Muscle layer of duodenum (tissue), 2 donors: ENCODE data around the gene REEP6.

Experiments
- H3K27ac ChIP-seq: one replicate; pipeline ENCODE4 v1.7.0; 2013; ENCODE audit warnings: mild to moderate bottlenecking, low read length
- H3K27me3 ChIP-seq: one replicate; pipeline ENCODE4 v1.7.0; 2013; ENCODE audit warnings: low read depth, mild to moderate bottlenecking, control low read depth, low read length
- H3K36me3 ChIP-seq, 2 donors: one replicate each; pipeline ENCODE4 v1.7.0; 2013; ENCODE audit warnings: low read length in 2 of 2, control low read depth in 1 of 2, mild to moderate bottlenecking in 1 of 2; ENCODE audit not compliant: insufficient read depth in 2 of 2, control insufficient read depth in 1 of 2
- H3K4me1 ChIP-seq, 2 donors: one replicate each; pipeline ENCODE4 v1.7.0; 2013; ENCODE audit warnings: low read length in 2 of 2, mild to moderate bottlenecking in 2 of 2, control low read depth in 1 of 2, moderate library complexity in 1 of 2; ENCODE audit not compliant: insufficient read depth in 2 of 2, control insufficient read depth in 1 of 2
- H3K4me3 ChIP-seq, 2 donors: one replicate each; pipeline ENCODE4 v1.7.0; 2013; ENCODE audit warnings: low read length in 2 of 2, low read depth in 1 of 2, mild to moderate bottlenecking in 1 of 2
- H3K9me3 ChIP-seq, 2 donors: one replicate each; pipeline ENCODE4 v1.7.0; 2013; ENCODE audit warnings: low read length in 2 of 2, control low read depth in 1 of 2, mild to moderate bottlenecking in 1 of 2; ENCODE audit not compliant: control insufficient read depth in 1 of 2
- donor health status: healthy.

The REEP6 gene

GRCh38 chr19:1459479-1459878 is 31.5 kb upstream of the REEP6 start:
- H3K4me1 ChIP-seq, result peaks cover 0 to 21% of the 10 kb centered on the region in 2 donors
- H3K9me3 ChIP-seq, result no peaks in the 10 kb centered on the region
- no peak overlapping the region for H3K4me3 ChIP-seq
- peaks cover 0 to 15% of the 10 kb centered on the region in 2 donors for H3K36me3 ChIP-seq
- peaks cover 16% of the 10 kb centered on the region for H3K27me3 ChIP-seq
- H3K27ac ChIP-seq, result no peak overlapping the region

DNA sequence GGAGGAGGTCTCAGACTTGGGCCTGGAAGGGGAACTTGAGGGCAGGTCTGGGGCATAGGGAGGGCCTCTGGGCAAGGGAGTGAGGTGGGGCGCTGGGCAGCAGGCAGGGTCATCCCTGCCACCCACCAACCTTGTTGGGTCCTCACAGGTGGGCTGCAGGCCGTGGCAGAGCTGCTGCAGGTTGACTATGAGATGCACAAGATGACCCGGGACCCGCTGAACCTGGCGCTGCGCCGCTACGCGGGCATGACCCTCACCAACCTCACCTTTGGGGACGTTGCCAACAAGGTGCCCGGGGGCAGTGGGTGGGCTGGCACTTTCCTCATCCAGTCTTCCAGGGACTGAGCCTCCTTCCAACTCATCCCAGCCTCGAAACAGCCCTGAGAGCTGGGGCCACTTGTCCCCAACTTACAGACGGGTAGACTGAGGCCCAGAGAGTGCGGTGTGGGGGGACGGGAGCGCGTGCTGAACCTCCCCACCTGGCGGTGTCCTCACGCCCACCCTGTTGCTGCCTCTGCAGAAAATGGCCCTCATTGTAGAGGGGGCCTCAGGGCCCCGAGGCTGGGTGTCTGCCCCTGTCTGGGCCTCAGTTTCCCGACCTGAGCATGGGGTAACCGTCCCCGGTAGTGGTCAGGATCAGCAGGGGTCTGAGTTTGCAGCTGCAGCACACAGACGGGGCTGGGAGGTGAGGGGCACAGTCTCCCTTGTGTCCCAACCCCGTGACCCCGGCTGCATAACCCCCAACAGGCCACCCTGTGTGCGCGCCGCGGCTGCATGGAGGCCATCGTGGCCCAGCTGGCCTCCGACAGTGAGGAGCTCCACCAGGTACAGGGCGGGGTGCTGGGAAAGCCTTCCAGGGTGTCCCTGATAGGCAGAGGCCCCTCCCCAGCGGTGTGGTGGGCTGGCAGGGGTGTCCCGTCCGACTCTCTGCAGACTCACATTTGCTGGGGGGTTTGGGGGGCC is 30.7 kb upstream of the REEP6 start:
- H3K27me3 ChIP-seq, result peaks cover 16% of the 10 kb centered on the region

DNA sequence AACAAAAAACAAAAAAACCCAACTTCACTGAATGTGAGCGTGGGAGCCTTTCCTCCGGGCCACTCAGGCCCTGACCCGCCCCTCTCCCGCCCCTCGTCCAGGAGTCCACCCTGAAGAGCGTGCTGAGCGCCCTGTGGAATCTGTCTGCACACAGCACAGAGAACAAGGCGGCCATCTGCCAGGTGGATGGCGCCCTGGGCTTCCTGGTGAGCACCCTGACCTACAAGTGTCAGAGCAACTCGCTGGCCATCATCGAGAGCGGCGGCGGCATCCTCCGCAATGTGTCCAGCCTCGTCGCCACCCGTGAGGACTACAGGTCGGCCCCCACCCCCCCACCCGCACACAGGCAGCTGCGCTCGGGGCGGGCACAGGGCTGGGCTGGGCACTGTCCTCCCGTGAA is 29.1 kb upstream of the REEP6 start:
- H3K4me3 ChIP-seq, result no peak overlapping the region
- H3K4me1 ChIP-seq, result peaks cover 0 to 19% of the 10 kb centered on the region in 2 donors
- H3K9me3 ChIP-seq, result no peaks in the 10 kb centered on the region
- peaks cover 0 to 15% of the 10 kb centered on the region in 2 donors for H3K36me3 ChIP-seq
- peaks cover 12% of the 10 kb centered on the region for H3K27me3 ChIP-seq
- H3K27ac ChIP-seq, result no peak overlapping the region

More for the DNA sequence above, 30.7 kb upstream of the REEP6 start:
- H3K9me3 ChIP-seq, result no peaks in the 10 kb centered on the region
- peaks cover 0 to 19% of the 10 kb centered on the region in 2 donors for H3K4me1 ChIP-seq
- H3K4me3 ChIP-seq, result no peak overlapping the region
- no peak overlapping the region for H3K27ac ChIP-seq
- peaks cover 0 to 15% of the 10 kb centered on the region in 2 donors for H3K36me3 ChIP-seq

DNA sequence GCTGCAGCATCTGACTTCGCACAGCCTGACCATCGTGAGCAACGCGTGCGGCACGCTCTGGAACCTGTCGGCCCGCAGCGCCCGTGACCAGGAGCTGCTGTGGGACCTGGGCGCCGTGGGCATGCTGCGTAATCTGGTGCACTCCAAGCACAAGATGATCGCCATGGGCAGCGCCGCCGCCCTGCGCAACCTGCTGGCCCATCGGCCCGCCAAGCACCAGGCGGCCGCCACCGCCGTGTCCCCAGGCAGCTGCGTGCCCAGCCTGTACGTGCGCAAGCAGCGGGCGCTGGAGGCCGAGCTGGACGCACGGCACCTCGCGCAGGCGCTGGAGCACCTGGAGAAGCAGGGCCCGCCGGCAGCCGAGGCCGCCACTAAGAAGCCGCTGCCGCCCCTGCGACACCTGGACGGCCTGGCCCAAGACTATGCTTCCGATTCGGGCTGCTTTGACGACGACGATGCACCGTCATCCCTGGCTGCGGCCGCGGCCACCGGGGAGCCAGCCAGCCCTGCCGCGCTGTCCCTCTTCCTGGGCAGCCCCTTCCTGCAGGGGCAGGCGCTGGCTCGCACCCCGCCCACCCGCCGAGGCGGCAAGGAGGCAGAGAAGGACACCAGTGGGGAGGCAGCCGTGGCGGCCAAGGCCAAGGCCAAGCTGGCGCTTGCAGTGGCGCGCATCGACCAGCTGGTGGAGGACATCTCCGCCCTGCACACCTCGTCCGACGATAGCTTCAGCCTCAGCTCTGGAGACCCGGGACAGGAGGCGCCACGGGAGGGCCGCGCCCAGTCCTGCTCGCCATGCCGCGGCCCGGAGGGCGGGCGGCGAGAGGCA is 25.6 kb upstream of the REEP6 start:
- no peak overlapping the region for H3K27ac ChIP-seq
- H3K27me3 ChIP-seq, result peaks cover 21% of the 10 kb centered on the region
- H3K9me3 ChIP-seq, result no peaks in the 10 kb centered on the region
- H3K4me3 ChIP-seq, result no peak overlapping the region
- H3K36me3 ChIP-seq, result peaks cover 0 to 7% of the 10 kb centered on the region in 2 donors
- H3K4me1 ChIP-seq, result peaks cover 0 to 46% of the 10 kb centered on the region in 2 donors

DNA sequence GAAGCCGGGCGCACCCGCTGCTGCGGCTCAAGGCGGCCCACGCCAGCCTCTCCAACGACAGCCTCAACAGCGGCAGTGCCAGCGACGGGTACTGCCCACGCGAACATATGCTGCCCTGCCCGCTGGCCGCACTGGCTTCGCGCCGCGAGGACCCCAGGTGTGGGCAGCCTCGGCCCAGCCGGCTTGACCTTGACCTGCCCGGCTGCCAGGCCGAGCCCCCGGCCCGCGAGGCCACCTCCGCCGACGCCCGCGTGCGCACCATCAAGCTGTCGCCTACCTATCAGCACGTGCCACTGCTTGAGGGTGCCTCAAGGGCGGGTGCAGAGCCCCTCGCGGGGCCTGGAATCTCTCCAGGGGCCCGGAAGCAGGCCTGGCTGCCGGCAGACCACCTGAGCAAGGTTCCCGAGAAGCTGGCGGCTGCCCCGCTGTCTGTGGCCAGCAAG is 24.9 kb upstream of the REEP6 start:
- peaks cover 0 to 52% of the 10 kb centered on the region in 2 donors for H3K4me1 ChIP-seq
- peaks cover 0 to 1% of the 10 kb centered on the region in 2 donors for H3K36me3 ChIP-seq
- H3K27me3 ChIP-seq, result peaks cover 25% of the 10 kb centered on the region
- no peaks in the 10 kb centered on the region for H3K9me3 ChIP-seq
- H3K4me3 ChIP-seq, result no peak overlapping the region
- no peak overlapping the region for H3K27ac ChIP-seq

DNA sequence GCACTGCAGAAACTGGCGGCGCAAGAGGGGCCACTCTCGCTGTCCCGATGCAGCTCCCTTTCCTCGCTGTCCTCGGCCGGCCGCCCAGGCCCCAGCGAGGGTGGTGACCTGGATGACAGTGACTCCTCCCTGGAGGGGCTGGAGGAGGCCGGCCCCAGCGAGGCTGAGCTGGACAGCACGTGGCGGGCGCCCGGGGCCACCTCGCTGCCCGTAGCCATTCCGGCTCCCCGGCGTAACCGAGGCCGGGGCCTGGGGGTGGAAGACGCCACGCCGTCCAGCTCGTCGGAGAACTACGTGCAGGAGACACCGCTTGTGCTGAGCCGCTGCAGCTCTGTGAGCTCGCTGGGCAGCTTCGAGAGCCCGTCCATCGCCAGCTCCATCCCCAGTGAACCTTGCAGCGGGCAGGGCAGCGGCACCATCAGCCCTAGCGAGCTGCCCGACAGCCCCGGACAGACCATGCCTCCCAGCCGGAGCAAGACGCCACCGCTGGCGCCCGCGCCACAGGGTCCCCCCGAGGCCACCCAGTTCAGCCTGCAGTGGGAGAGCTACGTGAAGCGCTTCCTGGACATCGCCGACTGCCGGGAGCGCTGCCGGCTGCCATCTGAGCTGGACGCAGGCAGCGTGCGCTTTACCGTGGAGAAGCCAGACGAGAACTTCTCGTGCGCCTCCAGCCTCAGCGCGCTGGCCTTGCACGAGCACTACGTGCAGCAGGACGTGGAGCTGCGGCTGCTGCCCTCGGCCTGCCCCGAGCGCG is 24.3 kb upstream of the REEP6 start:
- Histone ChIP-seq H3K27me3 (peaks cover 31% of the 10 kb centered on the region), H3K4me3 (no peak overlapping the region), H3K4me1 (peaks cover 0 to 58% of the 10 kb centered on the region in 2 donors), H3K9me3 (no peaks in the 10 kb centered on the region), H3K27ac (no peak overlapping the region), H3K36me3 (no peaks in the 10 kb centered on the region)

DNA sequence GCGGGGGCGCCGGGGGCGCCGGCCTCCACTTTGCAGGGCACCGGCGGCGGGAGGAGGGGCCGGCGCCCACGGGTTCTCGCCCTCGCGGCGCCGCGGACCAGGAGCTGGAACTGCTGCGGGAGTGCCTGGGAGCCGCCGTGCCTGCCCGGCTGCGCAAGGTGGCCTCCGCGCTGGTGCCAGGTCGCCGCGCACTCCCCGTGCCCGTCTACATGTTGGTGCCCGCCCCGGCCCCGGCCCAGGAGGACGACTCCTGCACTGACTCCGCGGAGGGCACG is 23.8 kb upstream of the REEP6 start:
- Histone ChIP-seq H3K27ac (no peak overlapping the region), H3K4me3 (no peak overlapping the region), H3K9me3 (no peaks in the 10 kb centered on the region), H3K36me3 (no peaks in the 10 kb centered on the region), H3K27me3 (peaks cover 36% of the 10 kb centered on the region), H3K4me1 (peaks cover 0 to 63% of the 10 kb centered on the region in 2 donors)

- peaks cover 0 to 66% of the 10 kb centered on the region in 2 donors for H3K4me1 ChIP-seq
- H3K4me3 ChIP-seq, result peak overlapping the region in 1 of 2 donors; percentile 32
- peaks cover 41% of the 10 kb centered on the region for H3K27me3 ChIP-seq
- no peak overlapping the region for H3K27ac ChIP-seq
- H3K36me3 ChIP-seq, result no peaks in the 10 kb centered on the region
- no peaks in the 10 kb centered on the region for H3K9me3 ChIP-seq
Measured at GRCh38 chr19:1467490-1468273, 23.3 kb upstream of the REEP6 start.

GRCh38 chr19:1468274-1468820 is 22.6 kb upstream of the REEP6 start:
- Histone ChIP-seq H3K9me3 (no peaks in the 10 kb centered on the region), H3K4me3 (peak overlapping the region in 1 of 2 donors; percentile 32), H3K4me1 (peaks cover 0 to 72% of the 10 kb centered on the region in 2 donors), H3K27ac (no peak overlapping the region), H3K36me3 (no peaks in the 10 kb centered on the region), H3K27me3 (peaks cover 42% of the 10 kb centered on the region)

GRCh38 chr19:1468821-1469254 is 22.1 kb upstream of the REEP6 start:
- H3K4me3 ChIP-seq, result peak overlapping the region in 1 of 2 donors; percentile 32
- no peak overlapping the region for H3K27ac ChIP-seq
- H3K27me3 ChIP-seq, result peaks cover 42% of the 10 kb centered on the region
- H3K9me3 ChIP-seq, result no peaks in the 10 kb centered on the region
- no peaks in the 10 kb centered on the region for H3K36me3 ChIP-seq
- peaks cover 0 to 75% of the 10 kb centered on the region in 2 donors for H3K4me1 ChIP-seq
